ENCODE data around the gene KRT2. TPM values are rescaled to one million over a fixed set of nuclear protein-coding genes. Genes with fewer than 3 reads are reported as not detected.

KRT2 gene
- total RNA-seq, 1 donor from 2014 or later: not detected

GRCh38 chr12:52662918-52663229 is 10.9 kb upstream of the KRT2 start:
- no peak for DNase-seq

- DNase-seq: no peak
Observed at GRCh38 chr12:52662093-52662917, 10.3 kb upstream of the KRT2 start.

- DNase-seq: no peak
Observed at GRCh38 chr12:52661668-52662067, 9.7 kb upstream of the KRT2 start.

- no peak for DNase-seq
Observed at GRCh38 chr12:52660934-52661499, 9.0 kb upstream of the KRT2 start.

- DNase-seq: no peak
Observed at GRCh38 chr12:52659951-52660350, 7.9 kb upstream of the KRT2 start.

- no peak for DNase-seq
Observed at GRCh38 chr12:52659395-52659794, 7.4 kb upstream of the KRT2 start.

- no peak for DNase-seq
Observed at GRCh38 chr12:52658196-52658595, 6.2 kb upstream of the KRT2 start.

GRCh38 chr12:52657250-52657902 is 5.4 kb upstream of the KRT2 start:
- no peak for DNase-seq

- no peak for DNase-seq
Observed at GRCh38 chr12:52656616-52657015, 4.6 kb upstream of the KRT2 start.

GRCh38 chr12:52655720-52656124 is 3.7 kb upstream of the KRT2 start:
- no peak for DNase-seq

GRCh38 chr12:52655251-52655650 is 3.2 kb upstream of the KRT2 start:
- DNase-seq: no peak

- DNase-seq: peak; percentile 23
Observed at GRCh38 chr12:52650520-52651081, 1.4 kb downstream of the KRT2 start.

- DNase-seq: no peak
Observed at GRCh38 chr12:52649066-52649465, 2.9 kb downstream of the KRT2 start.

GRCh38 chr12:52648012-52648550 is 3.9 kb downstream of the KRT2 start:
- DNase-seq: no peak

GRCh38 chr12:52647601-52648000 is 4.4 kb downstream of the KRT2 start:
- DNase-seq: no peak

GRCh38 chr12:52646613-52647012 is 5.4 kb downstream of the KRT2 start:
- DNase-seq: no peak

GRCh38 chr12:52645982-52646381 is 6.0 kb downstream of the KRT2 start:
- no peak for DNase-seq

- DNase-seq: no peak
Observed at GRCh38 chr12:52645120-52645761, 6.8 kb downstream of the KRT2 start.

GRCh38 chr12:52644078-52644415 is 8.0 kb downstream of the KRT2 start:
- no peak for DNase-seq

- DNase-seq: no peak
Observed at GRCh38 chr12:52643233-52644077, 8.6 kb downstream of the KRT2 start.

- DNase-seq: no peak
Observed at GRCh38 chr12:52641468-52641867, 10.5 kb downstream of the KRT2 start.

GRCh38 chr12:52637299-52637698 is 14.7 kb downstream of the KRT2 start:
- no peak for DNase-seq
